Measurements from ENCODE around the gene XYLT2. TPM values are rescaled to one million over a fixed set of nuclear protein-coding genes. Genes with fewer than 3 reads are reported as not detected.
"Not testable (repeated sequence)": the region's sequence is repeated elsewhere in the genome, so short reads cannot be mapped to it uniquely, and the experiment has no call there.

Gene XYLT2
- total and polyA plus RNA-seq, 2 donors = 16.2 to 19.5 TPM

DNA sequence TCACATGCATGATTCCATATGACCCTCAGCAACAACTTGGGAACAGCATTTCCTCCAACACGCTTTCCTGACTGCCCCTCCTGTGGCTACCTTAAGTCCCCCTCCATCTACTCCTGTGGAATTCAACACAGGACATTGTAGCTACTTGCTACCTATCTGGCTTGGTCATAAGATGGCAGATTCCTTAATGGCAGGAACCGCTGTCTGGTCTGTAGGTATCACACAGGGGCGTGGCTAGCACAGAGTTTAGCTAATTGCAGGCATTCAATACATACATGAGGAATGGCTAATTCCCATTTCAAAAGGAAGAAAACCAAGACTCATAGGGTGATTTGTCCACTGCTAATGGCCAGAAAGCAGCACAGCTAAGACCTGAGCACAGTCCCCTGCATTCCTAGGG, 42.8 kb downstream of the XYLT2 start:
- no peaks in the 10 kb centered on the region for H3K4me1 ChIP-seq (ENCODE audit: control insufficient read depth in 2 of 2, insufficient read depth in 2 of 2, low read length in 2 of 2)
- over 99% methylated on average over 3 of the region's 3 CpGs for WGBS
- DNase-seq (ENCODE audit: low read depth in 6 of 9, low spot score in 9 of 9) = no peak
- H3K36me3 ChIP-seq (ENCODE audit: control insufficient read depth in 2 of 2, insufficient read depth in 2 of 2, low read length in 1 of 2) = peaks cover 88 to 92% of the 10 kb centered on the region in 2 donors
- no peaks in the 10 kb centered on the region for H3K27me3 ChIP-seq (ENCODE audit: control insufficient read depth in 2 of 2, insufficient read depth in 1 of 2, low read length in 1 of 2)
- H3K4me3 ChIP-seq (ENCODE audit: low read length in 2 of 2) = no peak overlapping the region
- no peak overlapping the region for H3K27ac ChIP-seq (ENCODE audit: low read depth in 1 of 2, low read length in 1 of 2)
- no peaks in the 10 kb centered on the region for H3K9me3 ChIP-seq (ENCODE audit: control insufficient read depth in 2 of 2, insufficient read depth in 1 of 2, low read length in 1 of 2)

DNA sequence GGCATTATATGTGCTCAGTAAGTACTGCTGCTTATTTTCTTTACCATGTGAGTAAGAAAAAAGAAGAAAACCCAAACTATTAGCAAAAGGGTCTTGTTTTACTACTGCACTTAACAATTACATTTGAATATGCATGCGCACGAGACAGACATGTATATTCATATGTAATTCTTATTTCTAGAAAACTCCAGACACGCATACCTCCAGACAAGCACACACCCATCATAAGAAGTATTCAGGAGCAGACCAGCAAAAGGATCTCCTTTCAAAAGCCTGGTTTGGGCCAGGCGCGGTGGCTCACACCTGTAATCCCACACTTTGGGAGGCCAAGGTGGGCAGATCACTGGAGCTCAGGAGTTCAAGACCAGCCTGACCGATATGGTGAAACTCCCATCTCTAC, 43.6 kb downstream of the XYLT2 start:
- no peaks in the 10 kb centered on the region for H3K27me3 ChIP-seq (ENCODE audit: control insufficient read depth in 2 of 2, insufficient read depth in 1 of 2, low read length in 1 of 2)
- no peaks in the 10 kb centered on the region for H3K4me1 ChIP-seq (ENCODE audit: control insufficient read depth in 2 of 2, insufficient read depth in 2 of 2, low read length in 2 of 2)
- peaks cover 88 to 97% of the 10 kb centered on the region in 2 donors for H3K36me3 ChIP-seq (ENCODE audit: control insufficient read depth in 2 of 2, insufficient read depth in 2 of 2, low read length in 1 of 2)
- 98% methylated on average over 6 of the region's 6 CpGs for WGBS
- H3K9me3 ChIP-seq (ENCODE audit: control insufficient read depth in 2 of 2, insufficient read depth in 1 of 2, low read length in 1 of 2) = no peaks in the 10 kb centered on the region
- H3K27ac ChIP-seq (ENCODE audit: low read depth in 1 of 2, low read length in 1 of 2) = no peak overlapping the region
- H3K4me3 ChIP-seq (ENCODE audit: low read length in 2 of 2) = no peak overlapping the region
- no peak for DNase-seq (ENCODE audit: low read depth in 6 of 9, low spot score in 9 of 9)

DNA sequence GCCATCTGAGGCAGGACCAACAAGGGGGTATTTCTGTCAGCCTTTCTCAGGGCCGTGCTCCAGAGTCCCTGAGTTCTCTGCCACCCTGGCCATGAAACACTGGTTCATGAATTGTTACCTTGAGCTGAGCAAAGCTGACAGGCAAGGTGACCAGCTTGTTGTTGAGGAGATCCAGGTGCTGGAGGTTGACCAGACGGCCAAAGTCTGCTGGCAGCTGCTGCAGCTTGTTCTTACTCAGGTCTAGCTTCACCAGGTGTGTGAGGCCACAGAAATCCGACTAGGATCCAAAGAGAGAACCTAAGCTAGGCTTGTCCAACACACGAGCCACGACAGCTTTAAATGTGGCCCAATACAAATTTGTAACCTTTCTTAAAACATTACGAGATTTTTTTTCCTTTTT, 46.7 kb downstream of the XYLT2 start:
- no peak overlapping the region for H3K4me3 ChIP-seq (ENCODE audit: low read length in 2 of 2)
- no peaks in the 10 kb centered on the region for H3K9me3 ChIP-seq (ENCODE audit: control insufficient read depth in 2 of 2, insufficient read depth in 1 of 2, low read length in 1 of 2)
- 98% methylated on average over 6 of the region's 6 CpGs for WGBS
- H3K27ac ChIP-seq (ENCODE audit: low read depth in 1 of 2, low read length in 1 of 2) = no peak overlapping the region
- H3K4me1 ChIP-seq (ENCODE audit: control insufficient read depth in 2 of 2, insufficient read depth in 2 of 2, low read length in 2 of 2) = peaks cover 8 to 16% of the 10 kb centered on the region in 2 donors
- no peaks in the 10 kb centered on the region for H3K27me3 ChIP-seq (ENCODE audit: control insufficient read depth in 2 of 2, insufficient read depth in 1 of 2, low read length in 1 of 2)
- no peak for DNase-seq (ENCODE audit: low read depth in 6 of 9, low spot score in 9 of 9)
- peaks cover 64 to 76% of the 10 kb centered on the region in 2 donors for H3K36me3 ChIP-seq (ENCODE audit: control insufficient read depth in 2 of 2, insufficient read depth in 2 of 2, low read length in 1 of 2)

DNA sequence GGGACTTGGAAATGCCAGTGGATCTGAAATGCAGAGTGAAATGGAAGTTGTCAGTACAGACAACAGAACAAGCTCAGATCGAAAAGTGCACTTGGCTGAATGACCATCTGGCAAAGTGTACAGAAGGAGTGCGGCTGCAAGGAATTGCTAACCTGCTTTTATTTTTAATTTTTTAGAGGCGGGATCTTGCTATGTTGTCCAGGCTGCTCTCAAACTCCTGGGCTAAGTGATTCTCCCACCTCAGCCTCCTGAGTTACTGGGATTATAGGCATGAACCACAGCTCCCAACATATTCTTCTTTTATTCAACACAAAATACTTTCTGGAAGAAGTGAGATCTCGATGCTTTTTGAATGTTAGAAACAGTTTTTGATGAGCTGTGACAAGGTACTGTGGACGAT, 47.8 kb downstream of the XYLT2 start:
- DNase-seq (ENCODE audit: low read depth in 6 of 9, low spot score in 9 of 9) = no peak
- Histone ChIP-seq H3K27ac (ENCODE audit: low read depth in 1 of 2, low read length in 1 of 2) (no peak overlapping the region), H3K36me3 (ENCODE audit: control insufficient read depth in 2 of 2, insufficient read depth in 2 of 2, low read length in 1 of 2) (peaks cover 54 to 66% of the 10 kb centered on the region in 2 donors), H3K4me3 (ENCODE audit: low read length in 2 of 2) (no peak overlapping the region), H3K4me1 (ENCODE audit: control insufficient read depth in 2 of 2, insufficient read depth in 2 of 2, low read length in 2 of 2) (peaks cover 8 to 19% of the 10 kb centered on the region in 2 donors), H3K27me3 (ENCODE audit: control insufficient read depth in 2 of 2, insufficient read depth in 1 of 2, low read length in 1 of 2) (no peaks in the 10 kb centered on the region), H3K9me3 (ENCODE audit: control insufficient read depth in 2 of 2, insufficient read depth in 1 of 2, low read length in 1 of 2) (no peaks in the 10 kb centered on the region)
- WGBS = 97% methylated on average over 5 of the region's 5 CpGs

DNA sequence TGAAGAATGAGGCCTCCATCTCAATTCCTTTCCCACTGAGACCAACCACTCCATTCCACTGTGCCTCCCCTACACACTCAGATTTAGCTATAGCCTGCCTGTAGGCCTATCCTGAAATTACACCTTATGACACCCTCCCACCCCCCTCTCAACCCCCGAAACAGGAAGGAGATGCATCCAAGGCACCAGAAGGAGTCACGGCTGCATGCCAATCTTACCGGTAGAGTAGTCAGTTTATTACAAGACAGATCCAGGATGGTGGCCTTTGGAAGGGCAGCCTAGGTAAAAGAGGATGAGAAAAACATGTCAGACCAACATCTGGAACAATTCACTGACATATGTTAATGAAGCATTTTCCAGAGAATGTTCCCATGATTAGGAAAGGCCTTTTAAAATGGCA, 48.8 kb downstream of the XYLT2 start:
- H3K27ac ChIP-seq (ENCODE audit: low read depth in 1 of 2, low read length in 1 of 2) = no peak overlapping the region
- H3K4me1 ChIP-seq (ENCODE audit: control insufficient read depth in 2 of 2, insufficient read depth in 2 of 2, low read length in 2 of 2) = peaks cover 8 to 19% of the 10 kb centered on the region in 2 donors
- WGBS = 61% methylated on average over 3 of the region's 3 CpGs

DNA sequence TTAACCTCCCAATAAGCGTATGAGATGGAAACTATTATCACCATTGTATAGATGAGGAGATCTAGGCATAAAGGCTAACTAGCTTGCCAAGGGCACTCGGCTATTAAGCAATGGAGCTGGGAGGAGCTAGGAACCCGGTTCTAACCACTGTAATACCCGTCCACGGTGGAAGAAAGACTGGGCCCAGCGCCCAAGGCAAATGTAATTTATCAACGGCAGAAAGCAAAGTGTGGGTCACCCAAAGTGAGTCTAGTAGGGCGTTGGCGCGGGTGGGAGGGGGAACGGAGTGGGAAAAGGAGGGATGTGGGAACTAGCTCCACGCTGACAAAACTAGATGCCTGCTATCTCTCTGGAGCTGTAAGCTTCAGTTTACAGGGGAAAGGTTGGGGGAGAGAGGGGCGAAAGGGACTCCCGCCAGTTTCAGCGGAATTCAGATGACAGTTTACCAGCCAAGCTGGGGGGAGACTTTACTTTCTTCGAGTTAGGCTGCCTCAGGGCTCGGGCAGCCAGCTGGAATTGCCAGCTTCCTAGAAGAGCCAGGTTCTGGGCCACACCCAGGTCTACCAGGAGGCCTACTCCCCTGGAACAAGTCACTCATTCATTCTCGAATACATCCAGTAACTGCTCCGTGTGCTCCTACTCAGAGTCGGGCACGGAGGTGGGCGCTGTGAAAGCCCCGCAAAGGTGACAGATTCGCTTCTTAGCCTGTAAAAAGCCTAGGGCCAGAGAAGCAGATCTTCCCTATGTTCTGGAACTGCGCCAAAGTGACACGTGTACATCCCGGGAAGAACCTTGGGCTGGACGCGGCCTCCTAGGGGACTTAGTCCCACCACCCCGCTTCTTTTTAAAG, 50.6 kb downstream of the XYLT2 start:
- Histone ChIP-seq H3K9me3 (ENCODE audit: control insufficient read depth in 2 of 2, insufficient read depth in 1 of 2, low read length in 1 of 2) (peaks cover 0 to 4% of the 10 kb centered on the region in 2 donors), H3K36me3 (ENCODE audit: control insufficient read depth in 2 of 2, insufficient read depth in 2 of 2, low read length in 1 of 2) (peaks cover 34 to 40% of the 10 kb centered on the region in 2 donors), H3K4me1 (ENCODE audit: control insufficient read depth in 2 of 2, insufficient read depth in 2 of 2, low read length in 2 of 2) (peaks cover 8 to 19% of the 10 kb centered on the region in 2 donors), H3K27me3 (ENCODE audit: control insufficient read depth in 2 of 2, insufficient read depth in 1 of 2, low read length in 1 of 2) (no peaks in the 10 kb centered on the region), H3K27ac (ENCODE audit: low read depth in 1 of 2, low read length in 1 of 2) (peak overlapping the region in 1 of 2 donors; percentile 71), H3K4me3 (ENCODE audit: low read length in 2 of 2) (peak overlapping the region; percentile 73 to 96)
- DNase-seq (ENCODE audit: low read depth in 6 of 9, low spot score in 9 of 9) = peak in 2 of 9 donors; percentile 16 to 44
- 28% methylated on average over 30 of the region's 30 CpGs for WGBS

More for the DNA sequence above, 48.8 kb downstream of the XYLT2 start:
- peaks cover 0 to 4% of the 10 kb centered on the region in 2 donors for H3K9me3 ChIP-seq (ENCODE audit: control insufficient read depth in 2 of 2, insufficient read depth in 1 of 2, low read length in 1 of 2)
- DNase-seq (ENCODE audit: low read depth in 6 of 9, low spot score in 9 of 9) = no peak
- H3K4me3 ChIP-seq (ENCODE audit: low read length in 2 of 2) = no peak overlapping the region
- H3K27me3 ChIP-seq (ENCODE audit: control insufficient read depth in 2 of 2, insufficient read depth in 1 of 2, low read length in 1 of 2) = no peaks in the 10 kb centered on the region
- H3K36me3 ChIP-seq (ENCODE audit: control insufficient read depth in 2 of 2, insufficient read depth in 2 of 2, low read length in 1 of 2) = peaks cover 48 to 56% of the 10 kb centered on the region in 2 donors

DNA sequence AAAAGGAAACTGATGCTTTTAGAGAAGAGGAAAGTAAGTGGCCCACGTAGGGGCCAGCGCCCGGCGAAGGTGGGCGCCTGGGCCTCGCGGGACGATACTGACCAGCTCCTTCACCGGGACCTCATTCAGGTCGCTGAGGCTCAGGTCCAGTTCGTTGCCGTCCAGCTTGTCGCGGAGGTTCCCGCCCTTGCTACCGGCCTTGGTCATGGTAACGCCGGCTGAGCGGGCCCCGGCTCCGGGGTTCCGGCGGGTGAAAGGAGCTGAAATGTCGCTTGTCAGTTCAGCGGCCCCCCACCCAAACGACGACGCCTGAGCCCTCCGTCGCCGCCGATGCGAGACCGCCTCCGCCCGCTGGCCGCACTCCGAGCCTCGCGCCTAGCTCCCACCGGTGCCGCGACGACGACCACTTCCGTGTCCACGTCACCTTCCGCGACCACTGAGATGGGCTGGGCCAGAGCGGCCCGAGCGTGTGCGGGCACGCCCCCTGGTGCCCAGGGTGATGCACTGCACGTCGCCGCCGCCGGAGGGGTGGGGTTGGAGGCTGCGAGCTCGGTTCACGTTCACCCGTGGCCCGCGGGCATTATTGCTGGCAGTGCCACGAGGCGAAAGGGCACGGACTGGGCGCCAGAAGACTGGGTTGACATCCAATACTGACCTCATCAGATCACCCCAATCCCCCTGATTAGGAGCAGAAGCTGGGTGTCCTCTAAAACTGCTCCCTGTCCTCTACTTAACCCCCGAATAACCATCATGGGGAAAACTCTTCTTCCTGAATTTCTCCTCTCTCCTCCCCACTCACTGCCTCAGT, 51.4 kb downstream of the XYLT2 start, which contains the start of gene LRRC59:
Gene LRRC59, minus strand, starts transcription at position 413 of the 808 bp plus-strand sequence. Its CDS starts 206 bp downstream, at position 207.
- peaks cover 8 to 19% of the 10 kb centered on the region in 2 donors for H3K4me1 ChIP-seq (ENCODE audit: control insufficient read depth in 2 of 2, insufficient read depth in 2 of 2, low read length in 2 of 2)
- peak within 1 kb of the TSS; percentile 73 to 96 for H3K4me3 ChIP-seq (ENCODE audit: low read length in 2 of 2)
- H3K27ac ChIP-seq (ENCODE audit: low read depth in 1 of 2, low read length in 1 of 2) = peak within 1 kb of the TSS in 1 of 2 donors; percentile 71
- no peaks in the 10 kb centered on the region for H3K27me3 ChIP-seq (ENCODE audit: control insufficient read depth in 2 of 2, insufficient read depth in 1 of 2, low read length in 1 of 2)
- WGBS = 1% methylated on average over 70 of the region's 70 CpGs
- H3K36me3 ChIP-seq (ENCODE audit: control insufficient read depth in 2 of 2, insufficient read depth in 2 of 2, low read length in 1 of 2) = peaks cover 26 to 31% of the 10 kb centered on the region in 2 donors
- peak; percentile 57 to 93 (median 83) for DNase-seq (ENCODE audit: low read depth in 6 of 9, low spot score in 9 of 9)
- H3K9me3 ChIP-seq (ENCODE audit: control insufficient read depth in 2 of 2, insufficient read depth in 1 of 2, low read length in 1 of 2) = peaks cover 0 to 4% of the 10 kb centered on the region in 2 donors

DNA sequence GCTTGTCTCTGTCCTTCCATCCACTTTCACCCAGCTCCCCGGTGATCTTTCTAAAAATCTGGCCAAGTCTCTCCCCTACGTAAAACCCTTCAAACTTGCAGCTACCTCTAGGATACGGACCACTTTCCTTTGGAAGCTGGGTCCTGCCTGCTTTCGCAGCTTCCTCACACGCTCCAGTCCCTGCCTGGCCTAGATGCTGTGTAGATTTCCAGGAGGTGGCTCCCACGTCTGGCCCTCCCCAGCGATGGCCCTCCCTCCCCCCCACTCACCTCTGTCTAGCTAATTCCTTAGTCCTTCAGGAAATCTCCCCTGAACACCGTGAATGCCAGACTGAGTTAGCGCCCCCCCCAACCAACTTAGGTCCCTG, 52.0 kb downstream of the XYLT2 start:
- Histone ChIP-seq H3K4me1 (ENCODE audit: control insufficient read depth in 2 of 2, insufficient read depth in 2 of 2, low read length in 2 of 2) (peaks cover 8 to 19% of the 10 kb centered on the region in 2 donors), H3K36me3 (ENCODE audit: control insufficient read depth in 2 of 2, insufficient read depth in 2 of 2, low read length in 1 of 2) (peaks cover 20 to 25% of the 10 kb centered on the region in 2 donors), H3K9me3 (ENCODE audit: control insufficient read depth in 2 of 2, insufficient read depth in 1 of 2, low read length in 1 of 2) (peaks cover 0 to 4% of the 10 kb centered on the region in 2 donors), H3K27ac (ENCODE audit: low read depth in 1 of 2, low read length in 1 of 2) (no peak overlapping the region), H3K27me3 (ENCODE audit: control insufficient read depth in 2 of 2, insufficient read depth in 1 of 2, low read length in 1 of 2) (no peaks in the 10 kb centered on the region), H3K4me3 (ENCODE audit: low read length in 2 of 2) (peak overlapping the region in 1 of 2 donors; percentile 96)
- DNase-seq (ENCODE audit: low read depth in 6 of 9, low spot score in 9 of 9) = no peak
- WGBS = 72% methylated on average over 9 of the region's 9 CpGs

DNA sequence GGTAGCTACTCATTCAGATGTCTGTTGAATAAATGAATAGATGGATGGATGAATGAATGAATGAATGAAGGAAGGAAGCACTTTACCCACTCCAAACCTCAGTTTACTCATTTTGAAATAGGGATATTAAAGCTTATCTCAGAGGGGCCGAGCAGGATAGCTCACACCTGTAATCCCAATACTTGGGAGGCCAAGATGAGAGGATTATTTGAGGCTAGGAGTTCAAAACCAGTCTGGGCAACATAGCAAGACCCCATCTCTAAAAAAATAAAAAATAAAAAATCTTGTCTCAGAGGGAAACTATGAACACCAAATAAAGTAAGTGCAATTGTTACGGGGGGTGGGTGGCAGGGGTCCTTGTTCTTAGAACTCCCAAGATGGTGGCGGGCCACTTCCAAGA, 52.7 kb downstream of the XYLT2 start:
- Histone ChIP-seq H3K36me3 (ENCODE audit: control insufficient read depth in 2 of 2, insufficient read depth in 2 of 2, low read length in 1 of 2) (peaks cover 13 to 18% of the 10 kb centered on the region in 2 donors), H3K4me1 (ENCODE audit: control insufficient read depth in 2 of 2, insufficient read depth in 2 of 2, low read length in 2 of 2) (peaks cover 8 to 19% of the 10 kb centered on the region in 2 donors)
- H3K9me3 ChIP-seq (ENCODE audit: control insufficient read depth in 2 of 2, insufficient read depth in 1 of 2, low read length in 1 of 2); H3K27ac ChIP-seq (ENCODE audit: low read depth in 1 of 2, low read length in 1 of 2); DNase-seq (ENCODE audit: low read depth in 6 of 9, low spot score in 9 of 9); H3K4me3 ChIP-seq (ENCODE audit: low read length in 2 of 2); H3K27me3 ChIP-seq (ENCODE audit: control insufficient read depth in 2 of 2, insufficient read depth in 1 of 2, low read length in 1 of 2): not testable (repeated sequence)
- 94% methylated on average over 3 of the region's 3 CpGs for WGBS
